Liver (tissue), 9 donors: Measurements from ENCODE around the gene TKTL1. TPM values are rescaled to one million over a fixed set of nuclear protein-coding genes. Genes with fewer than 3 reads are reported as not detected.

Source experiments
- DNase-seq: peaks from one replicate; pipeline ENCODE4 v3.0.0-alpha.2; 2017; ENCODE audit warnings: low spot score
- H3K27ac ChIP-seq, 2 donors: one replicate each; pipeline ENCODE4 v1.7.0; 2013; ENCODE audit warnings: inconsistent platforms in 2 of 2, low read length in 2 of 2, control low read depth in 1 of 2, low read depth in 1 of 2, mild to moderate bottlenecking in 1 of 2
- H3K27me3 ChIP-seq, 4 donors: one replicate each; pipeline versions ENCODE4 v1.6.1 to v1.7.0; 2013; ENCODE audit warnings: low read length in 3 of 4, inconsistent platforms in 1 of 4, mild to moderate bottlenecking in 1 of 4, moderate library complexity in 1 of 4; ENCODE audit not compliant: control insufficient read depth in 4 of 4, insufficient read depth in 4 of 4
- H3K36me3 ChIP-seq, 4 donors: one replicate each; pipeline versions ENCODE4 v1.6.1 to v1.7.0; 2013; ENCODE audit warnings: low read length in 3 of 4, mild to moderate bottlenecking in 3 of 4, low read depth in 1 of 4, moderate library complexity in 1 of 4; ENCODE audit not compliant: control insufficient read depth in 4 of 4, insufficient read depth in 3 of 4
- H3K4me1 ChIP-seq, 4 donors: one replicate each; pipeline versions ENCODE4 v1.6.1 to v1.7.0; 2013; ENCODE audit warnings: low read length in 3 of 4, mild to moderate bottlenecking in 3 of 4, moderate library complexity in 1 of 4; ENCODE audit not compliant: control insufficient read depth in 4 of 4, insufficient read depth in 4 of 4
- H3K4me3 ChIP-seq, 3 donors: one replicate each; pipeline versions ENCODE4 v1.6.1 to v1.7.0; 2013; ENCODE audit warnings: low read length in 3 of 3, control low read depth in 1 of 3, low read depth in 1 of 3, mild to moderate bottlenecking in 1 of 3
- H3K9ac ChIP-seq, 2 donors: one replicate each; pipeline ENCODE4 v1.7.0; 2013; ENCODE audit warnings: low read length in 2 of 2, mild to moderate bottlenecking in 2 of 2, moderate library complexity in 2 of 2, control low read depth in 1 of 2, low read depth in 1 of 2
- H3K9me3 ChIP-seq, 4 donors: one replicate each; pipeline versions ENCODE4 v1.6.1 to v1.7.0; 2013; ENCODE audit warnings: low read length in 3 of 4; ENCODE audit not compliant: control insufficient read depth in 4 of 4
- ATF3 ChIP-seq: IDR thresholded peaks from 2 replicates; pipeline ENCODE4 v1.6.1; 2016; ENCODE audit warnings: antibody characterized with exemption
- CTCF ChIP-seq: fragments of 150-350 bp; IDR thresholded peaks from 2 replicates; pipeline ENCODE4 v1.5.1; 2017; ENCODE audit warnings: improper control_type of control experiment, low read depth, low read length; ENCODE audit not compliant: missing input control
- EGR1 ChIP-seq, 2 donors: IDR thresholded peaks; 2 replicates each; pipeline ENCODE4 v1.6.1; 2016 to 2018; ENCODE audit warnings: antibody characterized with exemption in 2 of 2, low read depth in 2 of 2
- FOXA1 ChIP-seq: IDR thresholded peaks from 2 replicates; pipeline ENCODE4 v1.6.1; 2016; ENCODE audit warnings: antibody characterized with exemption
- GABPA ChIP-seq, 2 donors: IDR thresholded peaks in 1 of 2; conservative IDR thresholded peaks in 1 of 2; 2 replicates each; pipeline ENCODE4 v1.6.1; 2016; ENCODE audit warnings: antibody characterized with exemption in 2 of 2, mild to moderate bottlenecking in 1 of 2, moderate library complexity in 1 of 2
- JUND ChIP-seq, 2 donors: IDR thresholded peaks; 2 replicates each; pipeline ENCODE4 v1.6.1; 2016; ENCODE audit warnings: antibody characterized with exemption in 2 of 2
- MAX ChIP-seq: IDR thresholded peaks from 2 replicates; pipeline ENCODE4 v1.6.1; 2016; ENCODE audit warnings: antibody characterized with exemption
- NR2F2 ChIP-seq: IDR thresholded peaks from 2 replicates; pipeline ENCODE4 v1.6.1; 2016; ENCODE audit warnings: antibody characterized with exemption
- RAD21 ChIP-seq, 2 donors: IDR thresholded peaks; 2 replicates each; pipeline ENCODE4 v1.6.1; 2016; ENCODE audit warnings: antibody characterized with exemption in 2 of 2, mild to moderate bottlenecking in 2 of 2
- REST ChIP-seq: IDR thresholded peaks from 2 replicates; pipeline ENCODE4 v1.6.1; 2016; ENCODE audit warnings: antibody characterized with exemption, mild to moderate bottlenecking
- SP1 ChIP-seq: IDR thresholded peaks from 2 replicates; pipeline ENCODE4 v1.6.1; 2018; ENCODE audit warnings: antibody characterized with exemption, mild to moderate bottlenecking
- TAF1 ChIP-seq: conservative IDR thresholded peaks from 2 replicates; pipeline ENCODE4 v1.6.1; 2016; ENCODE audit warnings: antibody characterized with exemption, mild to moderate bottlenecking
- YY1 ChIP-seq: IDR thresholded peaks from 2 replicates; pipeline ENCODE4 v1.6.1; 2016; ENCODE audit warnings: antibody characterized with exemption, mild to moderate bottlenecking
- ZBTB33 ChIP-seq: IDR thresholded peaks from 2 replicates; pipeline ENCODE4 v1.6.1; 2016; ENCODE audit warnings: antibody characterized with exemption
- WGBS: extraction: QIAGEN DNeasy Blood & Tissue Kit; methylation state at CpG from one replicate; pipeline ENCODE4 v1.1.7; 2013; 5-methylcytosine and 5-hydroxymethylcytosine counted together
- polyA plus RNA-seq, 2 donors: library from polyadenylated mRNA; stranded (reverse) in 1 of 2; unstranded in 1 of 2; fragments of 200-250 nt in 1 of 2; fragments of >200 nt in 1 of 2; fragmentation: Nextera tagmentation in 1 of 2; extraction: Ambion mirVana in 1 of 2; gene quantifications; one replicate each; pipeline versions ENCODE4 v1.2.1 to v1.2.3, GENCODE V29; 2013 to 2015
- total RNA-seq, 2 donors: library from RNA; depleted of rRNA; stranded (reverse); fragments of >200 nt; gene quantifications; one replicate each; pipeline ENCODE4 v1.2.3, GENCODE V29; 2014
- donor health status: healthy.
- donor health status: healthy.
- donor health status: healthy.
- donor health status: healthy.
- donor health status: healthy.

Gene TKTL1
- total and polyA plus RNA-seq, 4 donors = under 0.01 TPM; not detected in 3

- H3K9ac ChIP-seq = no peak overlapping the region
- no peaks in the 10 kb centered on the region for H3K36me3 ChIP-seq
- H3K27me3 ChIP-seq = no peaks in the 10 kb centered on the region
- H3K4me3 ChIP-seq = peak overlapping the region; percentile 41 to 71 (median 69)
- H3K27ac ChIP-seq = peak overlapping the region; percentile 59 to 69
- peak; percentile 30 for TF ChIP-seq TAF1
- peak in 1 of 2 donors; percentile 18 for TF ChIP-seq EGR1 (IDR thresholded peaks at IDR 0.05; ENCODE audit: low read depth in 2 of 2)
- peak; percentile 98 for TF ChIP-seq MAX
- no peak for TF ChIP-seq ZBTB33
- TF ChIP-seq FOXA1 = no peak
- TF ChIP-seq YY1 = peak; percentile 61
- peak; percentile 32 for TF ChIP-seq REST
- TF ChIP-seq RAD21 (IDR thresholded peaks at IDR 0.05) = peak in 1 of 2 donors; percentile 6
- TF ChIP-seq ATF3 = no peak
- no peak for TF ChIP-seq NR2F2
- peak; percentile 25 for TF ChIP-seq SP1
- peaks cover 10 to 30% (median 17%) of the 10 kb centered on the region in 4 donors for H3K4me1 ChIP-seq
- peak; percentile 76 for DNase-seq
- H3K9me3 ChIP-seq = no peaks in the 10 kb centered on the region
- under 1% methylated on average over 77 of the region's 77 CpGs for WGBS
Observed at GRCh38 chrX:154371017-154371788, 75.6 kb downstream of the TKTL1 start.

- peaks cover 9 to 27% (median 12%) of the 10 kb centered on the region in 4 donors for H3K4me1 ChIP-seq
- peak overlapping the region in 1 of 2 donors; percentile 35 for H3K27ac ChIP-seq
- no peak overlapping the region for H3K9ac ChIP-seq
- TF ChIP-seq MAX (no peak), CTCF (no peak), JUND (IDR thresholded peaks at IDR 0.05) (no peak), RAD21 (IDR thresholded peaks at IDR 0.05) (no peak), EGR1 (IDR thresholded peaks at IDR 0.05; ENCODE audit: low read depth in 2 of 2) (no peak), GABPA (IDR thresholded peaks at IDR 0.05 in 1 of 2, conservative IDR thresholded peaks at IDR 0.05 in 1 of 2) (no peak)
- peak overlapping the region in 1 of 3 donors; percentile 39 for H3K4me3 ChIP-seq
- DNase-seq = no peak
- H3K36me3 ChIP-seq = no peaks in the 10 kb centered on the region
- WGBS = 17% methylated on average over 43 of the region's 43 CpGs
- no peaks in the 10 kb centered on the region for H3K9me3 ChIP-seq
- H3K27me3 ChIP-seq = no peaks in the 10 kb centered on the region
Observed at GRCh38 chrX:154371789-154372300, 76.2 kb downstream of the TKTL1 start.
